Anterior cingulate cortex (tissue), 58 donors: Measurements from ENCODE around the gene LSM8.
"Not testable (repeated sequence)": the region's sequence is repeated elsewhere in the genome, so short reads cannot be mapped to it uniquely, and the experiment has no call there.

ENCODE experiments used
- DNase-seq, 58 donors: peaks; one replicate each; lab custom pipeline; 2025; lab: John Stamatoyannopoulos, UW

The LSM8 gene

GRCh38 chr7:118195837-118196474 lies 12.0 kb downstream of the LSM8 start:
- peak in 22 of 58 donors; percentile 0 to 51 (median 17) for DNase-seq

GRCh38 chr7:118202061-118202460 lies 18.1 kb downstream of the LSM8 start:
- DNase-seq, result no peak

- DNase-seq, result peak in 57 of 58 donors; percentile 21 to 87 (median 68)
These were observed 30.3 kb downstream of the LSM8 start for GRCh38 chr7:118214051-118214832.

- DNase-seq, result no peak
These were observed 30.8 kb downstream of the LSM8 start for GRCh38 chr7:118214833-118215182.

- DNase-seq, result no peak
These were observed 33.3 kb downstream of the LSM8 start for GRCh38 chr7:118217210-118217619.

GRCh38 chr7:118218413-118219156 lies 34.6 kb downstream of the LSM8 start:
- DNase-seq, result no peak

GRCh38 chr7:118219157-118219512 lies 35.2 kb downstream of the LSM8 start:
- no peak for DNase-seq

- DNase-seq, result no peak
These were observed 36.6 kb downstream of the LSM8 start for GRCh38 chr7:118220583-118220982.

- DNase-seq, result no peak
These were observed 38.6 kb downstream of the LSM8 start for GRCh38 chr7:118222591-118222990.

GRCh38 chr7:118224521-118224920 lies 40.6 kb downstream of the LSM8 start, which contains the start of gene ANKRD7:
Gene ANKRD7 (plus strand): TSS chr7:118224704. CDS start chr7:118224831, 127 bp downstream.
- DNase-seq, result peak in 1 of 58 donors; percentile 2

- DNase-seq, result no peak
These were observed 48.9 kb downstream of the LSM8 start for GRCh38 chr7:118232837-118233236.

GRCh38 chr7:118233799-118234198 lies 49.8 kb downstream of the LSM8 start:
- DNase-seq, result no peak

- no peak for DNase-seq
These were observed 55.0 kb downstream of the LSM8 start for GRCh38 chr7:118239014-118239413.

GRCh38 chr7:118240320-118240719 lies 56.4 kb downstream of the LSM8 start:
- not testable (repeated sequence) for DNase-seq
